Mesendoderm (in vitro differentiated cells): ENCODE measurements around the gene NAIF1.

Experiments
- DNase-seq: peaks from one replicate; pipeline ENCODE4 v3.0.0; 2013
- H2AK5ac ChIP-seq: 2 replicates; pipeline ENCODE4 v1.6.1; 2013; ENCODE audit warnings: low read length, inconsistent platforms
- H2BK120ac ChIP-seq: 2 replicates; pipeline ENCODE4 v1.6.1; 2013; ENCODE audit warnings: low read depth, mild to moderate bottlenecking, low read length, moderate library complexity, mixed read lengths
- H2BK15ac ChIP-seq: replicated peaks from 2 replicates; pipeline ENCODE4 v1.6.1; 2013; ENCODE audit warnings: low read depth, mild to moderate bottlenecking, moderate library complexity
- H2BK5ac ChIP-seq: 2 replicates; pipeline ENCODE4 v1.6.1; 2013; ENCODE audit warnings: low read length, inconsistent platforms
- H3K18ac ChIP-seq: 2 replicates; pipeline ENCODE4 v1.6.1; 2013; ENCODE audit warnings: mild to moderate bottlenecking, low read length, mixed read lengths
- H3K23ac ChIP-seq: one replicate; pipeline ENCODE4 v1.6.1; 2013; ENCODE audit warnings: low read length
- H3K27ac ChIP-seq: 2 replicates; pipeline ENCODE4 v1.5.1; 2013; ENCODE audit warnings: low read depth, mild to moderate bottlenecking, inconsistent platforms, low read length, moderate library complexity
- H3K27me3 ChIP-seq: 2 replicates; pipeline ENCODE4 v1.6.1; 2013; ENCODE audit warnings: low read length, control low read depth, mild to moderate bottlenecking, inconsistent platforms; ENCODE audit not compliant: insufficient read depth, poor library complexity
- H3K36me3 ChIP-seq: 2 replicates; pipeline ENCODE4 v1.6.1; 2013; ENCODE audit warnings: low read length, inconsistent platforms; ENCODE audit not compliant: control insufficient read depth, insufficient read depth
- H3K4ac ChIP-seq: one replicate; pipeline ENCODE4 v1.6.1; 2013; ENCODE audit warnings: low read depth, mild to moderate bottlenecking, low read length, moderate library complexity
- H3K4me1 ChIP-seq: 2 replicates; pipeline ENCODE4 v1.6.1; 2013; ENCODE audit warnings: low read depth, low read length, inconsistent platforms; ENCODE audit not compliant: control insufficient read depth
- H3K4me2 ChIP-seq: 2 replicates; pipeline ENCODE4 v1.6.1; 2013; ENCODE audit warnings: low read length
- H3K4me3 ChIP-seq: 2 replicates; pipeline ENCODE4 v1.5.1; 2013; ENCODE audit warnings: mild to moderate bottlenecking, low read length
- H3K56ac ChIP-seq: one replicate; pipeline ENCODE4 v1.6.1; 2013; ENCODE audit warnings: low read length
- H3K79me1 ChIP-seq: 2 replicates; pipeline ENCODE4 v1.6.1; 2013; ENCODE audit warnings: low read length, inconsistent platforms
- H3K79me2 ChIP-seq: 2 replicates; pipeline ENCODE4 v1.6.1; 2013; ENCODE audit warnings: mild to moderate bottlenecking, low read length; ENCODE audit not compliant: control insufficient read depth, insufficient read depth
- H3K9ac ChIP-seq: 2 replicates; pipeline ENCODE4 v1.6.1; 2013; ENCODE audit warnings: low read length, inconsistent platforms
- H4K5ac ChIP-seq: one replicate; pipeline ENCODE4 v1.6.1; 2013; ENCODE audit warnings: low read length
- H4K8ac ChIP-seq: one replicate; pipeline ENCODE4 v1.6.1; 2013; ENCODE audit warnings: low read depth, mild to moderate bottlenecking, control low read depth, low read length, moderate library complexity
- WGBS: extraction: QIAGEN DNeasy Blood & Tissue Kit; methylation state at CpG from one replicate; pipeline ENCODE4 v1.1.7; 2013; ENCODE audit warnings: low lambda C conversion rate, missing lambda C conversion rate; ENCODE audit not compliant: insufficient coverage; ENCODE audit errors: extremely low coverage; 5-methylcytosine and 5-hydroxymethylcytosine counted together

NAIF1 gene

GRCh38 chr9:128067645-128068385 lies 695 bp upstream of the NAIF1 start, which contains the start of gene SLC25A25:
TSS of gene SLC25A25 (plus strand) at chr9:128068232. CDS start at chr9:128068320, 88 bp downstream.
- H3K23ac ChIP-seq, result no peak within 1 kb of the TSS
- WGBS, result no CpG with 5 or more reads among the region's 67 CpGs
- no peak within 1 kb of the TSS for H2AK5ac ChIP-seq
- H3K27me3 ChIP-seq, result no peaks in the 10 kb centered on the region
- peaks cover 18% of the 10 kb centered on the region for H3K79me2 ChIP-seq
- H4K5ac ChIP-seq, result no peak within 1 kb of the TSS
- peak within 1 kb of the TSS; percentile 88 for H3K27ac ChIP-seq
- H4K8ac ChIP-seq, result peak within 1 kb of the TSS; percentile 42
- peak within 1 kb of the TSS; percentile 71 for H3K18ac ChIP-seq
- H2BK120ac ChIP-seq, result no peak within 1 kb of the TSS
- H2BK5ac ChIP-seq, result peak within 1 kb of the TSS; percentile 67
- H3K4me3 ChIP-seq, result peak within 1 kb of the TSS; percentile 86
- peak within 1 kb of the TSS; percentile 93 for H3K9ac ChIP-seq
- DNase-seq, result peak; percentile 99
- peak within 1 kb of the TSS; percentile 95 for H3K56ac ChIP-seq
- H3K4ac ChIP-seq, result peak within 1 kb of the TSS; percentile 17
- H3K79me1 ChIP-seq, result peaks cover 15% of the 10 kb centered on the region
- no peak within 1 kb of the TSS for H2BK15ac ChIP-seq
- H3K36me3 ChIP-seq, result no peaks in the 10 kb centered on the region
- peaks cover 15% of the 10 kb centered on the region for H3K4me1 ChIP-seq
- peak within 1 kb of the TSS; percentile 88 for H3K4me2 ChIP-seq

DNA sequence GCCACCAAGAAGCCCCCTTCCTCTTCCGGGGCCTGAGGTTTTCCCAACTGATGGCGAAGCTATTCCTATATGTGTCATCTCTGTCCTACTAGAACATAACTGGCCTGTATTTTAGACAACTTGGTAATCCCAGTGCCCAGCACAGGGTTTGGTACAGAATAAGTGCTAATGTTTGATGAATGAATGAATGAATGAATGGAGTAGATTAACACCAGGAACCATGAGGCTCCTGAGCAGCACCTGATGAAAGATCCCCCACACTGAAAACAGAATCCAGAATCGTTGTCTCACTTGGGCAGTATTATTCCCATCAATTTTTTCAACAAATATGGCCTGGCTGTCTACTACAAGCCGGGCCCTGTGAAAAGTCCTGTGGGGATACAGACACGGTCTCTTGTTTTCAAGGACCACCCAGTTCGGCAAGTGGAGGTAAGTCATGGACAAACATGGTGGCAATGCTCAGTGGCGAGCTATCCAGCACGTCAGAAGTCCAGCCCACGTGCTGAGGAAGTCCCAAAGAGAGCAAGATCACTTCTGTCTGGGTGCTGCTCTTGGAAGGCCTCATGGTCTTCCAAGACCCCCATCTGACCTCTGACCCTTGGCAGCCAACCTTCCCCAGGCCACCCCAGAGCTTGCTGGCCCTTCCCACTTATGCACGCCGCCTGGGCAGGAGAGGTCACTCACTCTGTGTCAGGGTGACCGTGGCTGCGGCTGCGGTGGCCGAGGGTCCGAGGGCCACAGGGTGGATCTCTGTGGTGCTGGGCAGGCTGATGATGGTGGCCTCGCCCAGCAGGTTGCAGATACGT lies 1.0 kb downstream of the NAIF1 start:
- Histone ChIP-seq H2BK15ac (no peak overlapping the region), H3K4me2 (no peak overlapping the region), H3K56ac (peak overlapping the region; percentile 75), H3K27ac (no peak overlapping the region), H4K5ac (no peak overlapping the region), H3K4me3 (no peak overlapping the region), H3K79me1 (peaks cover 8% of the 10 kb centered on the region), H3K36me3 (no peaks in the 10 kb centered on the region), H3K79me2 (peaks cover 10% of the 10 kb centered on the region), H3K23ac (no peak overlapping the region), H2AK5ac (peak overlapping the region; percentile 90), H2BK120ac (no peak overlapping the region), H3K4ac (no peak overlapping the region), H4K8ac (no peak overlapping the region), H3K4me1 (peaks cover 10% of the 10 kb centered on the region), H3K27me3 (no peaks in the 10 kb centered on the region), H3K9ac (peak overlapping the region; percentile 64), H2BK5ac (no peak overlapping the region), H3K18ac (no peak overlapping the region)
- WGBS, result no CpG with 5 or more reads among the region's 18 CpGs
- no peak for DNase-seq

DNA sequence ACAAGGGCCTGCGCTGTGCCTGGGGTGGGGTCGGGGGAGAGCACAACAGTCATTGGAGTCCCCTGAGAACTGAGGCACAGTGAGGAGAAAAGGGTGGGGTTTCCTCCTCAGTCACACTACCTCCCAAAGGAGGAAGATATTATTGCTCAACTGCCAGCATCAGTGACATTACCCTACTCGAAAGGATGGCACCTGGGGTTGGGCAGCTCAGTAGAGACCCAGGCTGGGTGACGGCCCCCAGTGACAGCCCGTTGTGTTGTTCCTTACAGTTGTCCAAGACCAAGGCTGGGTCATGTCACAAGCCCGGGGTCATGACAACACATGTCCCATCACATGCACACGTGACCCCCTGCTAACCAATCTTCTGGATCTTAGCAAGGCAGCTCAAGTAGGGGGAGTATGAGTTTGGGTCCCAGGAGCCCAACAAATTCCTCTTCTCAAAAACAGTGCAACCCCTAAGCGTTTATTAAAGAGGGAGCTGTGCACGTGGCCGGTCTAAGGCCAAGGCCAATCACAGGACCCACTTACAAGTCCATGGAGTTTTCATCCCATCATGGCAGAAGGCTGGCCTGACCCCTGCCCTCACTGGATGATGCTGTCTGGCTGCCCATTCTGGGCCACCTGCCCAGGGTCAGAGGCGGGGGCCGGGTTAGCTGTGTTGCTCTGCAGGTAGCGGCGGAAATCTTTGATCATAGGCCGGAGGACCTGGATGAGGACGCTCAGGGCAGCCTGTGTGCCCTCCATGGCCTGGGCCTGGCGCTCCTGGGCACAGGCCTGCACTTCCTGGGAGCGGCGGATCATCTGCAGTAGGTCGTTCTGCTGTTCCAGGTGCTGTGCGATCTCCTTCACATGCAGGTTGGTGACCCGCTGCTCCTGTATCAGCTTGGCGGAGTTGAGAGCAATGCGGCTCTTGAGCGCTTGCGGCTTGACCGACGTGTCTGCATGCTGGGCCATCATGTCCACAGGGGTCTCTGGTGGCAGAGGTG lies 4.0 kb downstream of the NAIF1 start:
- Histone ChIP-seq H2AK5ac (no peak overlapping the region), H2BK5ac (no peak overlapping the region), H3K27me3 (no peaks in the 10 kb centered on the region), H3K4me3 (no peak overlapping the region), H3K79me1 (peaks cover 4% of the 10 kb centered on the region), H2BK120ac (no peak overlapping the region), H3K36me3 (no peaks in the 10 kb centered on the region), H3K18ac (no peak overlapping the region), H3K23ac (no peak overlapping the region), H3K4ac (no peak overlapping the region), H3K56ac (no peak overlapping the region), H4K8ac (no peak overlapping the region), H3K9ac (no peak overlapping the region), H3K4me2 (no peak overlapping the region), H4K5ac (no peak overlapping the region), H3K4me1 (peaks cover 11% of the 10 kb centered on the region), H3K79me2 (no peaks in the 10 kb centered on the region), H2BK15ac (no peak overlapping the region), H3K27ac (no peak overlapping the region)
- no peak for DNase-seq
- no CpG with 5 or more reads among the region's 28 CpGs for WGBS

- Histone ChIP-seq H3K27me3 (no peaks in the 10 kb centered on the region), H3K4me1 (peaks cover 14% of the 10 kb centered on the region)
- WGBS, result no CpG with 5 or more reads among the region's 6 CpGs
Observed at GRCh38 chr9:128062279-128062678, 4.8 kb downstream of the NAIF1 start.

DNA sequence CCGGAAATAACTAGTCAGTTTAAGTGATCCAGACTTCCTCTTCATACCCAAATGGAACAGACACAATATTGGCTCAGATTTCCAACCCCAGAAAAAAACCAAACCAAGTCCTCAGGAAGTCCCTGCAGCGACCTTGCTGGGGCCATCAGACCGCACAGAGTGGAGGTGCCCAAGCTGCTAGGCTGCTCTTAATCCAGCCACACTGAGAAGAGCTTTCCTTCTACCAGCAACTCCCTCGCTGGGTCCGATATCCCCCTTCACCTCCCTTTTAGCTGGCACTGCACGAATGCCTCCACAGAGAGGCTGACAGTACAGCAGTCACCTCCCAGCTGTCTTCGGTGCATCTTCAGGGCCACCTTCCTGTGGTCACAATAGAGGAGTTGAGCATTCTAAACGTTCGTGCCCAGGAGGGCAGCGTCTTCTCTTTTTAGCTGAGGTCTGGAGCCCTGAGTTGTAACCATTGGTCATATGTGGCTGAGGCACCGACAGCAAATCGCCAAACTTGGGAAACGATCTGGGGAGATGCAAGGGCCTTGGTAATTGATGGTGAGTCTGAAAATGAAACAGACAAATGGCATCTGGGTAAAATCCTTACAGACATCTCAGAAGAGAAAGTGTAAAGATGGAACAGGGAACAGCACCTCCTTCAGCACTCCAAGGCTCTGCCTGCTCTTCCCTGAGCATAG lies 5.7 kb downstream of the NAIF1 start:
- no peak overlapping the region for H3K27ac ChIP-seq
- no peak overlapping the region for H4K8ac ChIP-seq
- H2BK5ac ChIP-seq, result no peak overlapping the region
- no peaks in the 10 kb centered on the region for H3K36me3 ChIP-seq
- no peak overlapping the region for H3K18ac ChIP-seq
- H3K4me1 ChIP-seq, result peaks cover 12% of the 10 kb centered on the region
- no peak overlapping the region for H2BK120ac ChIP-seq
- H2BK15ac ChIP-seq, result no peak overlapping the region
- H3K4me3 ChIP-seq, result no peak overlapping the region
- H3K79me1 ChIP-seq, result peaks cover 4% of the 10 kb centered on the region
- no CpG with 5 or more reads among the region's 13 CpGs for WGBS
- H3K56ac ChIP-seq, result no peak overlapping the region
- H2AK5ac ChIP-seq, result no peak overlapping the region
- H3K27me3 ChIP-seq, result no peaks in the 10 kb centered on the region
- no peak overlapping the region for H3K4me2 ChIP-seq
- no peak overlapping the region for H3K23ac ChIP-seq
- H4K5ac ChIP-seq, result no peak overlapping the region
- H3K9ac ChIP-seq, result no peak overlapping the region
- no peak overlapping the region for H3K4ac ChIP-seq
- no peak for DNase-seq
- no peaks in the 10 kb centered on the region for H3K79me2 ChIP-seq

More at GRCh38 chr9:128062279-128062678, 4.8 kb downstream of the NAIF1 start:
- Histone ChIP-seq H3K79me1 (peaks cover 4% of the 10 kb centered on the region), H4K5ac (no peak overlapping the region), H3K9ac (no peak overlapping the region), H3K36me3 (no peaks in the 10 kb centered on the region), H3K4me3 (no peak overlapping the region), H3K56ac (no peak overlapping the region), H2BK15ac (no peak overlapping the region), H3K4me2 (no peak overlapping the region), H3K23ac (no peak overlapping the region), H3K18ac (no peak overlapping the region), H4K8ac (no peak overlapping the region), H2BK120ac (no peak overlapping the region), H3K79me2 (no peaks in the 10 kb centered on the region), H2BK5ac (no peak overlapping the region), H3K27ac (no peak overlapping the region), H3K4ac (no peak overlapping the region), H2AK5ac (no peak overlapping the region)
- DNase-seq, result no peak
